ENCODE results near the gene FOXP1. TPM values are rescaled to one million over a fixed set of nuclear protein-coding genes. Genes with fewer than 3 reads are reported as not detected.

The FOXP1 gene
- total and polyA plus RNA-seq, 8 donors, result 95.1 to 143 (median 123) TPM

GRCh38 chr3:71414189-71414927, 169.2 kb downstream of the FOXP1 start:
- Histone ChIP-seq H3K36me3 (no peaks in the 10 kb centered on the region), H3K4me1 (peaks cover 0 to 19% of the 10 kb centered on the region in 2 donors), H3K27me3 (no peaks in the 10 kb centered on the region), H3K9me3 (no peaks in the 10 kb centered on the region), H3K4me3 (no peak overlapping the region), H3K27ac (no peak overlapping the region)
- no peak for TF ChIP-seq CTCF (IDR thresholded peaks at IDR 0.05)
- intact Hi-C loops (cut with DNase I), result no loop called here
- ATAC-seq (peak; percentile 18), DNase-seq (no peak)

- no peak for TF ChIP-seq CTCF (IDR thresholded peaks at IDR 0.05)
- ATAC-seq (no peak), DNase-seq (no peak)
- Histone ChIP-seq H3K27me3 (no peaks in the 10 kb centered on the region), H3K36me3 (no peaks in the 10 kb centered on the region), H3K9me3 (no peaks in the 10 kb centered on the region), H3K27ac (no peak overlapping the region), H3K4me1 (peaks cover 0 to 19% of the 10 kb centered on the region in 2 donors), H3K4me3 (no peak overlapping the region)
- intact Hi-C loops (cut with DNase I), result no loop called here
Measured at GRCh38 chr3:71413572-71413971, 170.0 kb downstream of the FOXP1 start.

GRCh38 chr3:71409352-71409751, 174.2 kb downstream of the FOXP1 start:
- TF ChIP-seq CTCF (IDR thresholded peaks at IDR 0.05), result no peak
- DNase-seq (no peak), ATAC-seq (no peak)
- Histone ChIP-seq H3K27ac (no peak overlapping the region), H3K9me3 (no peaks in the 10 kb centered on the region), H3K4me3 (no peak overlapping the region), H3K4me1 (peaks cover 0 to 8% of the 10 kb centered on the region in 2 donors), H3K36me3 (no peaks in the 10 kb centered on the region), H3K27me3 (no peaks in the 10 kb centered on the region)
- intact Hi-C loops (cut with DNase I), result no loop called here

- Histone ChIP-seq H3K4me3 (no peak overlapping the region), H3K9me3 (no peaks in the 10 kb centered on the region), H3K27me3 (no peaks in the 10 kb centered on the region), H3K36me3 (no peaks in the 10 kb centered on the region), H3K4me1 (peaks cover 0 to 3% of the 10 kb centered on the region in 2 donors), H3K27ac (no peak overlapping the region)
- no peak for ATAC-seq
- no peak for DNase-seq
- no peak for TF ChIP-seq CTCF (IDR thresholded peaks at IDR 0.05)
- intact Hi-C loops (cut with DNase I), result no loop called here
Measured at GRCh38 chr3:71408903-71409302, 174.6 kb downstream of the FOXP1 start.

- Histone ChIP-seq H3K4me1 (peaks cover 0 to under 1% of the 10 kb centered on the region in 2 donors), H3K27me3 (no peaks in the 10 kb centered on the region), H3K27ac (no peak overlapping the region), H3K36me3 (no peaks in the 10 kb centered on the region), H3K4me3 (no peak overlapping the region), H3K9me3 (no peaks in the 10 kb centered on the region)
- no peak for TF ChIP-seq CTCF (IDR thresholded peaks at IDR 0.05)
- DNase-seq (no peak), ATAC-seq (no peak)
- intact Hi-C loops (cut with DNase I), result no loop called here
Measured at GRCh38 chr3:71407823-71408222, 175.7 kb downstream of the FOXP1 start.
